ENCODE measurements around the gene ANKS1B. TPM values are rescaled to one million over a fixed set of nuclear protein-coding genes. Genes with fewer than 3 reads are reported as not detected.

The ANKS1B gene
- polyA plus RNA-seq, 1 experiment: 0.27 TPM

- TF ChIP-seq CTCF (IDR thresholded peaks at IDR 0.05; ENCODE audit: insufficient read depth, low read depth, low read length): no peak
- no peak for DNase-seq (ENCODE audit: low read depth)
- no peaks in the 10 kb centered on the region for H3K36me3 ChIP-seq (ENCODE audit: control insufficient read depth, insufficient read depth, low read length)
- no peak overlapping the region for H3K4me3 ChIP-seq (ENCODE audit: low read depth, low read length)
- no peaks in the 10 kb centered on the region for H3K27me3 ChIP-seq (ENCODE audit: control insufficient read depth, insufficient read depth, low read length)
- ChIA-PET POLR2A (no interaction called here), CTCF (no interaction called here)
Observed at GRCh38 chr12:99522456-99522855, 462.3 kb downstream of the ANKS1B start.

- CTCF ChIA-PET: no interaction called here
Observed at GRCh38 chr12:99521664-99522063, 463.1 kb downstream of the ANKS1B start.

GRCh38 chr12:99513066-99513465 lies 471.7 kb downstream of the ANKS1B start:
- no peaks in the 10 kb centered on the region for H3K36me3 ChIP-seq (ENCODE audit: control insufficient read depth, insufficient read depth, low read length)
- no peaks in the 10 kb centered on the region for H3K27me3 ChIP-seq (ENCODE audit: control insufficient read depth, insufficient read depth, low read length)
- no peak overlapping the region for H3K4me3 ChIP-seq (ENCODE audit: low read depth, low read length)
- TF ChIP-seq CTCF (IDR thresholded peaks at IDR 0.05; ENCODE audit: insufficient read depth, low read depth, low read length): no peak
- CTCF ChIA-PET: no interaction called here
- POLR2A ChIA-PET: no interaction called here
- DNase-seq (ENCODE audit: low read depth): no peak

More at GRCh38 chr12:99521664-99522063, 463.1 kb downstream of the ANKS1B start:
- no peaks in the 10 kb centered on the region for H3K27me3 ChIP-seq (ENCODE audit: control insufficient read depth, insufficient read depth, low read length)
- no peak overlapping the region for H3K4me3 ChIP-seq (ENCODE audit: low read depth, low read length)
- H3K36me3 ChIP-seq (ENCODE audit: control insufficient read depth, insufficient read depth, low read length): no peaks in the 10 kb centered on the region
- DNase-seq (ENCODE audit: low read depth): no peak
- TF ChIP-seq CTCF (IDR thresholded peaks at IDR 0.05; ENCODE audit: insufficient read depth, low read depth, low read length): no peak
- POLR2A ChIA-PET: no interaction called here

GRCh38 chr12:99505805-99506204 lies 478.9 kb downstream of the ANKS1B start:
- POLR2A ChIA-PET: no interaction called here
- CTCF ChIA-PET: no interaction called here
- Histone ChIP-seq H3K27me3 (ENCODE audit: control insufficient read depth, insufficient read depth, low read length) (no peaks in the 10 kb centered on the region), H3K36me3 (ENCODE audit: control insufficient read depth, insufficient read depth, low read length) (no peaks in the 10 kb centered on the region), H3K4me3 (ENCODE audit: low read depth, low read length) (no peak overlapping the region)
- no peak for DNase-seq (ENCODE audit: low read depth)
- TF ChIP-seq CTCF (IDR thresholded peaks at IDR 0.05; ENCODE audit: insufficient read depth, low read depth, low read length): no peak

GRCh38 chr12:99498756-99499155 lies 486.0 kb downstream of the ANKS1B start:
- H3K4me3 ChIP-seq (ENCODE audit: low read depth, low read length): no peak overlapping the region
- ChIA-PET CTCF (no interaction called here), POLR2A (no interaction called here)

More at GRCh38 chr12:99498756-99499155, 486.0 kb downstream of the ANKS1B start:
- Histone ChIP-seq H3K27me3 (ENCODE audit: control insufficient read depth, insufficient read depth, low read length) (no peaks in the 10 kb centered on the region), H3K36me3 (ENCODE audit: control insufficient read depth, insufficient read depth, low read length) (no peaks in the 10 kb centered on the region)
- peak; percentile 20 for DNase-seq (ENCODE audit: low read depth)
- no peak for TF ChIP-seq CTCF (IDR thresholded peaks at IDR 0.05; ENCODE audit: insufficient read depth, low read depth, low read length)
